HT-29 (cell line): ENCODE data around the gene SPIRE1. TPM values are rescaled to one million over a fixed set of nuclear protein-coding genes. Genes with fewer than 3 reads are reported as not detected.
"Not testable (repeated sequence)": the region's sequence is repeated elsewhere in the genome, so short reads cannot be mapped to it uniquely, and the experiment has no call there.

Experiments used
- DNase-seq: peaks from one replicate; pipeline ENCODE4 v3.0.0-alpha.2; 2015; ENCODE audit warnings: low spot score
- total RNA-seq: library from RNA; depleted of rRNA; stranded (reverse); fragments of >200 nt; shearing (Covaris generic); gene quantifications from 2 replicates; pipeline ENCODE4 v1.2.3, GENCODE V29; 2014

SPIRE1 gene
- total RNA-seq, 1 experiment from 2014 or later: 2.5 TPM

GRCh38 chr18:12554796-12555388, 103.0 kb downstream of the SPIRE1 start:
- DNase-seq: no peak

- no peak for DNase-seq
Observed at GRCh38 chr18:12552879-12553242, 105.0 kb downstream of the SPIRE1 start.

GRCh38 chr18:12551943-12552878, 105.7 kb downstream of the SPIRE1 start:
- DNase-seq: peak; percentile 52

GRCh38 chr18:12551466-12551865, 106.4 kb downstream of the SPIRE1 start:
- peak; percentile 22 for DNase-seq

GRCh38 chr18:12543697-12544096, 114.2 kb downstream of the SPIRE1 start:
- peak; percentile 35 for DNase-seq

- no peak for DNase-seq
Observed at GRCh38 chr18:12540751-12541150, 117.2 kb downstream of the SPIRE1 start.

- not testable (repeated sequence) for DNase-seq
Observed at GRCh38 chr18:12539158-12539557, 118.7 kb downstream of the SPIRE1 start.

- no peak for DNase-seq
Observed at GRCh38 chr18:12534820-12535219, 123.1 kb downstream of the SPIRE1 start.

GRCh38 chr18:12532661-12533060, 125.2 kb downstream of the SPIRE1 start:
- no peak for DNase-seq

GRCh38 chr18:12531749-12532148, 126.2 kb downstream of the SPIRE1 start:
- no peak for DNase-seq

GRCh38 chr18:12520442-12520992, 137.4 kb downstream of the SPIRE1 start:
- DNase-seq: no peak

GRCh38 chr18:12518832-12519531, 138.9 kb downstream of the SPIRE1 start:
- DNase-seq: no peak

GRCh38 chr18:12518326-12518725, 139.6 kb downstream of the SPIRE1 start:
- DNase-seq: no peak

- no peak for DNase-seq
Observed at GRCh38 chr18:12517142-12517825, 140.6 kb downstream of the SPIRE1 start.

- no peak for DNase-seq
Observed at GRCh38 chr18:12516049-12516630, 141.8 kb downstream of the SPIRE1 start.

GRCh38 chr18:12515550-12515949, 142.4 kb downstream of the SPIRE1 start:
- no peak for DNase-seq

GRCh38 chr18:12507007-12507406, 150.9 kb downstream of the SPIRE1 start:
- DNase-seq: no peak

- DNase-seq: no peak
Observed at GRCh38 chr18:12500986-12501385, 156.9 kb downstream of the SPIRE1 start.

- DNase-seq: no peak
Observed at GRCh38 chr18:12497839-12498238, 160.1 kb downstream of the SPIRE1 start.

GRCh38 chr18:12497296-12497695, 160.6 kb downstream of the SPIRE1 start:
- DNase-seq: no peak

GRCh38 chr18:12492907-12493306, 165.0 kb downstream of the SPIRE1 start:
- DNase-seq: no peak
